DND-41 (cell line): Measurements from ENCODE around the gene WDPCP.

Experiments used
- ATAC-seq: fragments of 200-7000 bp; cut with Tn5 transposase; 3 replicates; pipeline ENCODE4 v1.9.1; 2021; ENCODE audit warnings: low read depth; ENCODE audit not compliant: insufficient read depth
- DNase-seq: peaks from one replicate; pipeline ENCODE4 v3.0.0-alpha.2; 2020
- H2AFZ ChIP-seq: 2 replicates; pipeline ENCODE4 v1.6.0; 2012; ENCODE audit warnings: low read depth, low read length
- H3K27ac ChIP-seq: 2 replicates; pipeline ENCODE4 v1.5.1; 2012; ENCODE audit warnings: low read length, inconsistent platforms
- H3K27me3 ChIP-seq: fragments of 200-600 bp; sonication (generic); 2 replicates; pipeline ENCODE4 v1.6.0; 2012; ENCODE audit warnings: low read length, mild to moderate bottlenecking, inconsistent platforms; ENCODE audit not compliant: insufficient read depth, poor library complexity
- H3K36me3 ChIP-seq: 2 replicates; pipeline ENCODE4 v1.5.1; 2012; ENCODE audit warnings: low read length, inconsistent platforms; ENCODE audit not compliant: insufficient read depth
- H3K4me1 ChIP-seq: 2 replicates; pipeline ENCODE4 v1.5.1; 2012; ENCODE audit warnings: mild to moderate bottlenecking, low read length; ENCODE audit not compliant: insufficient read depth
- H3K4me2 ChIP-seq: 2 replicates; pipeline ENCODE4 v1.6.0; 2012; ENCODE audit warnings: mild to moderate bottlenecking, moderate library complexity, low read length, inconsistent platforms; ENCODE audit not compliant: insufficient read depth
- H3K4me3 ChIP-seq, 2 experiments: fragments of 200-600 bp in 1 of 2; shearing (Covaris generic) in 1 of 2; 2 replicates each; pipeline ENCODE4 v1.5.1; 2012 to 2016; ENCODE audit warnings: inconsistent platforms in 2 of 2, low read length in 2 of 2, mild to moderate bottlenecking in 2 of 2, low read depth in 1 of 2, moderate library complexity in 1 of 2
- H3K79me2 ChIP-seq: 2 replicates; pipeline ENCODE4 v1.6.0; 2012; ENCODE audit warnings: low read length, inconsistent platforms; ENCODE audit not compliant: insufficient read depth
- H3K9ac ChIP-seq: 2 replicates; pipeline ENCODE4 v1.6.0; 2012; ENCODE audit warnings: low read depth, mild to moderate bottlenecking, inconsistent platforms, low read length, moderate library complexity
- H3K9me3 ChIP-seq: 2 replicates; pipeline ENCODE4 v1.5.1; 2012; ENCODE audit warnings: low read length, moderate library complexity, mild to moderate bottlenecking, inconsistent platforms; ENCODE audit not compliant: insufficient read depth, severe bottlenecking
- H4K20me1 ChIP-seq: 2 replicates; pipeline ENCODE4 v1.6.0; 2012; ENCODE audit warnings: low read length; ENCODE audit not compliant: insufficient read depth
- EZH2 ChIP-seq: IDR thresholded peaks from 3 replicates; pipeline ENCODE4 v1.6.1; 2012; ENCODE audit warnings: borderline replicate concordance, low read depth, mild to moderate bottlenecking, moderate library complexity, low read length, inconsistent platforms; ENCODE audit not compliant: severe bottlenecking
- TF ChIP-seq, protein P1 (sequence below): IDR thresholded peaks from 2 replicates; pipeline ENCODE4 v1.5.1; 2012; ENCODE audit warnings: borderline replicate concordance, low read length, moderate library complexity, mild to moderate bottlenecking; ENCODE audit not compliant: poor library complexity, severe bottlenecking; ENCODE audit errors: extremely low read depth

WDPCP gene

GRCh38 chr2:63124218-63124617, 464.1 kb downstream of the WDPCP start:
- Histone ChIP-seq H3K9ac (no peak overlapping the region), H3K79me2 (no peaks in the 10 kb centered on the region), H3K4me3 (no peak overlapping the region), H4K20me1 (no peaks in the 10 kb centered on the region), H3K27me3 (no peaks in the 10 kb centered on the region), H3K27ac (no peak overlapping the region), H3K9me3 (no peaks in the 10 kb centered on the region), H3K4me1 (no peaks in the 10 kb centered on the region), H2AFZ (no peak overlapping the region), H3K4me2 (no peak overlapping the region), H3K36me3 (peaks cover 4% of the 10 kb centered on the region; the same call in 1 of the 2 replicates)
- TF ChIP-seq, protein P1, sequence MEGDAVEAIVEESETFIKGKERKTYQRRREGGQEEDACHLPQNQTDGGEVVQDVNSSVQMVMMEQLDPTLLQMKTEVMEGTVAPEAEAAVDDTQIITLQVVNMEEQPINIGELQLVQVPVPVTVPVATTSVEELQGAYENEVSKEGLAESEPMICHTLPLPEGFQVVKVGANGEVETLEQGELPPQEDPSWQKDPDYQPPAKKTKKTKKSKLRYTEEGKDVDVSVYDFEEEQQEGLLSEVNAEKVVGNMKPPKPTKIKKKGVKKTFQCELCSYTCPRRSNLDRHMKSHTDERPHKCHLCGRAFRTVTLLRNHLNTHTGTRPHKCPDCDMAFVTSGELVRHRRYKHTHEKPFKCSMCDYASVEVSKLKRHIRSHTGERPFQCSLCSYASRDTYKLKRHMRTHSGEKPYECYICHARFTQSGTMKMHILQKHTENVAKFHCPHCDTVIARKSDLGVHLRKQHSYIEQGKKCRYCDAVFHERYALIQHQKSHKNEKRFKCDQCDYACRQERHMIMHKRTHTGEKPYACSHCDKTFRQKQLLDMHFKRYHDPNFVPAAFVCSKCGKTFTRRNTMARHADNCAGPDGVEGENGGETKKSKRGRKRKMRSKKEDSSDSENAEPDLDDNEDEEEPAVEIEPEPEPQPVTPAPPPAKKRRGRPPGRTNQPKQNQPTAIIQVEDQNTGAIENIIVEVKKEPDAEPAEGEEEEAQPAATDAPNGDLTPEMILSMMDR, result no peak
- no peak for TF ChIP-seq EZH2
- ATAC-seq, result no peak
- DNase-seq, result no peak

DNA sequence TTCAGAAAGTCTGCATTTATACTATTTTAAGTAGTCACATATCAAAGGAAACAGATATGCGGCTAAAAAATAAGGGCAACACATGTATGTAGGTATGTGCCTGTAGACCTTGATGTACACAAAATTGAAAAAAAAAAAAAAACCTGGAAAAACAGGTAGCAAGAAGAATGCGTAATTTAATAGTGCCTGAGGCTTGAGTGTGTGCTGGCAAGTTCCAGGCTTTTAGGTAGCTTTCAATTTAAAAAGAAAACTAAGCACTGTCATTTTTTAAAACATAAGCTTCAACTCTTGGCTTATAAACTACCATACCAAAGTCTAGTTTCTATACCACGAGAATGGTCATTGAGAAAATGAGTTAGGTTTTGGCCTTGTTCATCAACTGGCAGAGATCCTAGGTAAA, 465.4 kb downstream of the WDPCP start:
- H3K79me2 ChIP-seq, result no peaks in the 10 kb centered on the region

DNA sequence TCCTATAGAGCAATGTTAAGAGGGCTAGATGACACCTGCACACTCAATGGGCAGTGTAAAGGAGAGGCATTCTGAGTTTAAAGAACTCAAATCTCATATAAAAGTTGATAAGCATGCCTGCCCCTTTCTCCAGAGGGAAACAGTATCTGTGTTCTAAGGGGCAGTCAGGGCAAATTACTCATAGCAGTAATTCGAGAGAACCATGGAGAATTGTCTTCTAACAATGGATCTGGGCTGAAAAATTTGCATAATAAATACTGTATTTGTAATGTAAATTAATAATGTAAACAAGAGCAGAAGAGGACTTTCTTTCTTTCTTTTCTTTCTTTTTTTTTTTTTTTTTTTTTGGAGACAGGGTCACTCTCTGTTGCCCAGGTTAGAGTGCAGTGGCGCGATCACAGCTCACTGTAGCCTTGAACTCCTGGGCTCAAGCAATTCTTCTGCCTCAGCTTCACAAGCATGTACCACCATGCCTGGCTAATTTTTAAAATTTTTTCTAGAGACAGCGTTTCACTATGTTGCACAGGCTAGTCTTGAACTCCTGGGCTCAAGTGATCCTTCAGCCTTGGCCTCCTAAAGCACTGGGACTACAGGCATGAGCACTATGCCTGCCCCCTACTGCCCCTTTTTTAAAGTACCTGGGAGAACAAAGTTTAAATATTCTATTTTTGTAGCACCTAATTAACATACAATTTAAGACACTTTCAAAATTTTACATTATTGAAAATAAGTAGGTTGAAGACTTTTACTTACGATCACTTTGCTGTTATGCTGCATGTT, 467.0 kb downstream of the WDPCP start:
- ATAC-seq (no peak), DNase-seq (no peak)
- H4K20me1 ChIP-seq, result no peaks in the 10 kb centered on the region
- no peak overlapping the region for H3K4me3 ChIP-seq
- H3K4me2 ChIP-seq, result no peak overlapping the region
- H3K9me3 ChIP-seq, result no peaks in the 10 kb centered on the region
- H3K4me1 ChIP-seq, result no peaks in the 10 kb centered on the region
- H3K36me3 ChIP-seq, result peaks cover 4% of the 10 kb centered on the region; the same call in 1 of the 2 replicates
- TF ChIP-seq EZH2, result no peak
- TF ChIP-seq, protein P1, result no peak
- no peak overlapping the region for H3K9ac ChIP-seq
- no peaks in the 10 kb centered on the region for H3K27me3 ChIP-seq
- no peak overlapping the region for H3K27ac ChIP-seq
- H3K79me2 ChIP-seq, result no peaks in the 10 kb centered on the region
- H2AFZ ChIP-seq, result no peak overlapping the region

More for the DNA sequence above, 465.4 kb downstream of the WDPCP start:
- H3K4me2 ChIP-seq, result no peak overlapping the region
- no peak overlapping the region for H3K27ac ChIP-seq
- no peaks in the 10 kb centered on the region for H3K27me3 ChIP-seq
- no peak for ATAC-seq
- H4K20me1 ChIP-seq, result no peaks in the 10 kb centered on the region
- TF ChIP-seq EZH2, result no peak
- TF ChIP-seq, protein P1, result no peak
- no peaks in the 10 kb centered on the region for H3K9me3 ChIP-seq
- no peak for DNase-seq
- H3K4me3 ChIP-seq, result no peak overlapping the region
- peaks cover 4% of the 10 kb centered on the region; the same call in 1 of the 2 replicates for H3K36me3 ChIP-seq
- H2AFZ ChIP-seq, result no peak overlapping the region
- no peak overlapping the region for H3K9ac ChIP-seq
- no peaks in the 10 kb centered on the region for H3K4me1 ChIP-seq
